Tibial nerve (tissue), 4 donors: ENCODE measurements around the gene PCSK6. TPM values are rescaled to one million over a fixed set of nuclear protein-coding genes. Genes with fewer than 3 reads are reported as not detected.

Experiments used
- DNase-seq, 2 donors: peaks; one replicate each; pipeline ENCODE4 v3.0.0-alpha.2; 2019; ENCODE audit warnings: low spot score in 2 of 2
- H3K27ac ChIP-seq, 4 donors: fragments of 200-600 bp; sonication (generic) in 3 of 4; one replicate each; pipeline ENCODE4 v1.5.1; 2017 to 2019; ENCODE audit warnings: mild to moderate bottlenecking in 1 of 4
- H3K27me3 ChIP-seq, 2 donors: fragments of 200-600 bp; sonication (generic) in 1 of 2; one replicate each; pipeline versions ENCODE4 v1.5.1 to v1.6.0; 2017 to 2019
- H3K36me3 ChIP-seq, 3 donors: fragments of 200-600 bp; sonication (generic); one replicate each; pipeline ENCODE4 v1.5.1; 2018 to 2019
- H3K4me1 ChIP-seq, 4 donors: fragments of 200-600 bp; sonication (generic) in 3 of 4; one replicate each; pipeline ENCODE4 v1.5.1; 2017 to 2019
- H3K4me3 ChIP-seq, 4 donors: fragments of 200-600 bp; sonication (generic) in 3 of 4; one replicate each; pipeline ENCODE4 v1.5.1; 2017 to 2019; ENCODE audit warnings: mild to moderate bottlenecking in 1 of 4, moderate library complexity in 1 of 4
- H3K9me3 ChIP-seq, 4 donors: fragments of 200-600 bp; sonication (generic) in 3 of 4; one replicate each; pipeline ENCODE4 v1.5.1; 2017 to 2019
- CTCF ChIP-seq, 5 experiments: fragments of 200-600 bp in 3 of 5; fragments of 450-650 bp in 2 of 5; sonication (generic) in 3 of 5; IDR thresholded peaks; one replicate each; pipeline ENCODE4 v1.5.1; 2016 to 2019; ENCODE audit warnings: antibody characterized with exemption in 5 of 5, mild to moderate bottlenecking in 3 of 5, moderate library complexity in 2 of 5
- EP300 ChIP-seq, 2 donors: sonication (generic); formaldehyde crosslinking; IDR thresholded peaks; one replicate each; pipeline ENCODE4 v1.6.1; 2017; ENCODE audit warnings: antibody characterized with exemption in 2 of 2, mild to moderate bottlenecking in 1 of 2
- POLR2A ChIP-seq, 2 donors: fragments of 450-650 bp; IDR thresholded peaks; one replicate each; pipeline ENCODE4 v1.6.1; 2017; ENCODE audit warnings: antibody characterized with exemption in 2 of 2, mild to moderate bottlenecking in 2 of 2, moderate library complexity in 2 of 2
- WGBS, 2 donors: methylation state at CpG; one replicate each; pipeline ENCODE4 v1.1.5; 2018; 5-methylcytosine and 5-hydroxymethylcytosine counted together
- total RNA-seq, 4 donors: library from RNA; depleted of rRNA; stranded (reverse); fragments of >200 nt; gene quantifications; one replicate each; pipeline ENCODE4 v1.1.0, GENCODE V29; 2016

PCSK6 gene
- total RNA-seq, 4 donors from 2014 or later = 8.5 to 27.0 (median 13.2) TPM

GRCh38 chr15:101355678-101356464 lies 133.6 kb downstream of the PCSK6 start:
- TF ChIP-seq EP300 (IDR thresholded peaks at IDR 0.05) = no peak
- TF ChIP-seq CTCF (IDR thresholded peaks at IDR 0.05) = no peak
- no peak for TF ChIP-seq POLR2A (IDR thresholded peaks at IDR 0.05)
- H3K27ac ChIP-seq = no peak overlapping the region
- no peaks in the 10 kb centered on the region for H3K27me3 ChIP-seq
- H3K4me3 ChIP-seq = no peak overlapping the region
- no peaks in the 10 kb centered on the region for H3K4me1 ChIP-seq
- DNase-seq = no peak
- no peaks in the 10 kb centered on the region for H3K9me3 ChIP-seq
- WGBS, 2 donors = 91 to 95% methylated on average over 23 of the region's 23 CpGs
- H3K36me3 ChIP-seq = no peaks in the 10 kb centered on the region

GRCh38 chr15:101354891-101355623 lies 134.4 kb downstream of the PCSK6 start:
- Histone ChIP-seq H3K9me3 (no peaks in the 10 kb centered on the region), H3K27ac (no peak overlapping the region), H3K4me1 (no peaks in the 10 kb centered on the region), H3K27me3 (no peaks in the 10 kb centered on the region), H3K4me3 (no peak overlapping the region), H3K36me3 (no peaks in the 10 kb centered on the region)
- WGBS, 2 donors = 92 to 93% methylated on average over 5 of the region's 5 CpGs
- no peak for DNase-seq
- no peak for TF ChIP-seq POLR2A (IDR thresholded peaks at IDR 0.05)
- no peak for TF ChIP-seq CTCF (IDR thresholded peaks at IDR 0.05)
- no peak for TF ChIP-seq EP300 (IDR thresholded peaks at IDR 0.05)

GRCh38 chr15:101353240-101353639 lies 136.3 kb downstream of the PCSK6 start:
- no peaks in the 10 kb centered on the region for H3K9me3 ChIP-seq
- no peak overlapping the region for H3K4me3 ChIP-seq
- H3K36me3 ChIP-seq = no peaks in the 10 kb centered on the region
- 76% methylated on average over 7 of the region's 7 CpGs for WGBS, 2 donors
- no peak overlapping the region for H3K27ac ChIP-seq
- peaks cover 0 to 15% (median 0%) of the 10 kb centered on the region in 4 donors for H3K4me1 ChIP-seq
- TF ChIP-seq EP300 (IDR thresholded peaks at IDR 0.05) = no peak
- TF ChIP-seq CTCF (IDR thresholded peaks at IDR 0.05) = no peak
- no peak for TF ChIP-seq POLR2A (IDR thresholded peaks at IDR 0.05)
- no peak for DNase-seq
- H3K27me3 ChIP-seq = no peaks in the 10 kb centered on the region

- Histone ChIP-seq H3K4me1 (peaks cover 0 to 25% (median 0%) of the 10 kb centered on the region in 4 donors), H3K27ac (no peak overlapping the region), H3K27me3 (no peaks in the 10 kb centered on the region), H3K4me3 (no peak overlapping the region), H3K36me3 (no peaks in the 10 kb centered on the region), H3K9me3 (no peaks in the 10 kb centered on the region)
- WGBS, 2 donors = 44 to 69% methylated on average over 2 of the region's 2 CpGs
- no peak for DNase-seq
- no peak for TF ChIP-seq CTCF (IDR thresholded peaks at IDR 0.05)
- no peak for TF ChIP-seq EP300 (IDR thresholded peaks at IDR 0.05)
- TF ChIP-seq POLR2A (IDR thresholded peaks at IDR 0.05) = no peak
These were observed 137.8 kb downstream of the PCSK6 start for GRCh38 chr15:101351736-101352135.
